UCSD-AML1 (cell line): ENCODE data around the gene PDCL3.
A peak's percentile ranks its signal among the peaks of the same experiment; 100 is the strongest.

Source experiments
- DNase-seq: peaks from one replicate; lab custom pipeline; 2025; ENCODE audit not compliant: unreplicated experiment; lab: John Stamatoyannopoulos, UW

Gene PDCL3

DNA sequence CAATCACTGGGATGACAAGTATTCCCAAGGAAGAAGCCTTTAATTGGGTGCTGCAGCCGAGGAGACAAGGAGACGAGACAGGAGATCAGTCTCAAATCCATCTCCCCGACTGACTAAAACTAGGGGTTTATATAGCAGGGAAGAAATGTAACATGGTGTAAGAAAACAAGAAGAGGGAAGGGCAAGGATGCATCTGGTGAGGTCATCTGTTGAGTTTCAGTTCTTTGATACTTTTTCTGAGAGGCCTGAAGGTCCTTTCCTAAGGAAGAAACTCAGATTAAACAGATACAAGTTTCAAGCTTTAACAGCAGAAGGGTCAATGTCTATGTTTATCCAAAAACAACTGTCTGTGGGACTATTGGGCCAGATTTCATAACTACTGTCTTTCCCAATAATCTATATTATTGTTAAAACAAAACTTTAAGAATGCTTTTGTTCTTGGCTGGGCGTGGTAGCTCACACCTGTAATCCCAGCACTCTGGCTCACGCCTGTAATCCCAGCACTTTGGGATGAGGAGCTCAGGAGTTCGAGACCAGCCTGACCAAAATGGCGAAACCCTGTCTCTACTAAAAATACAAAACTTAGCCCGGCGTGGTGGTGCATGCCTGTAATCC lies 2.5 kb upstream of the PDCL3 start:
- DNase-seq: no peak

DNA sequence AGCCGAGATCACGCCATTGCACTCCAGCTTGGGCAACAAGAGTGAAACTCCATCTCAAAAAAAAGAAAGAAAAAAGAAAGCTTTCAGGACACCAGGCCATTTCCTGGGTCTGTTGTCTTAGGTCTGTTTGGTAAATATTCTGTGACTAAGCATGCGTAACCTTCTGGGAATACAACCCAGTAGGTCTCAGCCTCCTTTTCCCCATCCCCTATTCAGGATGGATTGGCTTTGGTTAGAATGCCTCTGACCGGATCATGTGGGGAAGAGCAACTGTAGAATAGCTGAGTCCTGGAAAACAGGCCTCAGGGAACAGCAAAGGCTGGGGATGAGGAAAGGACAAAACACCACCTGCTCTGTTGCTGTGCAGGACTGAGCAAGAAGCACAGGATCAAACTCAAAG lies 1.6 kb upstream of the PDCL3 start:
- DNase-seq: no peak

DNA sequence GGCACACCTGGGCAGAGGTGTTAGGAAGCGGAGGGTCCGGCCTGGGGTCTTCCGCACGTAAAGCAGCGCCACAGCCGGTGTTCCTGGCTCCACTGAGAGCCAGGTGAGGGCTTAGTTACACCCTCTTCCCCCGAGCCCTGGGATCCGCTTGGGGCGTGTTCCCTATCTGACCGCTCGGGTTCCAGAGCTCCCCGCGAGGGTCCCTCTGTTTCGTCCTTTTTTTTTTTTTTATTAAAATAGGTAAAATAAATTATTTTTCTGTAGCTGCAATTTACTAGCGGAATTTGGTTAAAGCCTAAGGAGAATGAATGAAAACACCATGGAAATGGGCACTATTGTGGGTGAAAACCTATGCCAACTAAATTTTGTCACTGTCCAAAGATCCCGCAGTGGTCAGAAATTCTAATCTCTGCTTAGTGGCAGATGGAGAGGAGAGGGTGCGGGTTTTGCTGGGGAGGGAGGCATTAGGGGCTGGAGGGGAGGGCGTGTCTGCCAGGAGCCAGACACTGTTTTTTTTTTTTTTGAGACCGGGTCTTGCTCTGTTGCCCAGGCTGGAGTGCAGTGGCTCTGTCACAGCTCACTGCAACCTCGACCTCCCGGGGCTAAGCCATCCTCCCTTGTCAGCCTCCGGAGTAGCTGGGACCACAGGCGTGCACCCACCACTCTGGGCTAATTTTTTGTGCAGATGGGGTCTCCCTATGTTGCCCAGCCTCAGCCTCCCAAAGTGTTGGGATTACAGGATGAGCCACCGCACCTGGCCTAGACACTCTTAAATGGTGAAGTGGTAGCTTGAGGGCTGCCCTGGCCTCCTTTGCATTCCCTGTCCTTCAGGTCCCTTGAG lies 834 bp downstream of the PDCL3 start:
- DNase-seq: no peak

DNA sequence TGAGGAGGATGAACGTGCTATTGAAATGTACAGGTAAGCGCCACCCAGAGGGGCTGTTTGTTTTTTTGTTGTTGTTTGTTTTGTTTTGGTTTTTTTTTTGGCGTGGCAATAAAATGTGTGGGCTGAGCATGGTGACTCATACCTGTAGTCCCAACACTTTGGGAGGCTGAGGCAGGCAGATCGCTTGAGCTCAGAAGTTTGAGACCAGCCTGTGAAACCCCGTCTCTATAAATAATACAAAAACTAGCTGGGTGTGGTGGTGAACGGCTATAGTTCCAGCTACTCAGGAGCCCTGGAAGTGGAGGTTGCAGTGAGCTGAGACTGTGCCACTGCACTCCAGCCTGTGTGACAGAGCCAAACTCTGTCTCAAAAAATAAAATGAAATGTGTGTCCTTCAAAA lies 6.2 kb downstream of the PDCL3 start:
- no peak for DNase-seq

DNA sequence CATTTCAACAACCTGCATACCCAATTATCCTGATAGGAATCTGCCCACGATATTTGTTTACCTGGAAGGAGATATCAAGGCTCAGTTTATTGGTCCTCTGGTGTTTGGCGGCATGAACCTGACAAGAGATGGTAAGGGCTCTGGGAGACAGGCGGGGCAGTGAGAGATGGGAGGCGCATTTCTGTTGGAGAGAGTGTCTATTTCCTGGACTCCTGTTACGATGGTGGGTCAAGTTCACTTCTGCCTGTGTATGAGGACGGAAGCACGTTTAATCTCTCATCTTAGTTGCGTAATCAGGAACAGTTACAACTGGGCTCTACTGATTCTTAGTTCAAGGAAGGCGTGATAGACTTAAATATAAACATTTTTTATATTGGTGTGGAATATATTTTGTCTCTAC lies 8.9 kb downstream of the PDCL3 start:
- no peak for DNase-seq

DNA sequence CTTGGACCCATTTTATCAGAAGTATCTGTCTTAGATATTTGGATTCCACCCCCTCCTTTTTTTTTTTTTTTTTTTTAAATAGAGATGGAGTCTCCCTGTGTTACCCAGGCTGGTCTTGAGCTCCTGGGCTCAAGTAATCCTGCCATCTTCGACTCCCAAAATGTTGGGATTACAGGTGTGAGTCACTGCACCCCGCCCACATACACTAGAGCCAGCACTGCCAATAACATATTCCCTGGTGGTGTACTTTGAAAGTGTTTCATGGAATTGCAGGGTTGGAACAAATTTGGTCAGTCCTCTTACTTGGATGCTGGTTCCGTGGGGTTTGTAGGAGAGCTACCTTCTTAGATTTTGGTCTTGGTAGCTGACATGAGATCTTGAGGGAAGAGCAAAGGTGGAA lies 15.0 kb downstream of the PDCL3 start:
- no peak for DNase-seq

DNA sequence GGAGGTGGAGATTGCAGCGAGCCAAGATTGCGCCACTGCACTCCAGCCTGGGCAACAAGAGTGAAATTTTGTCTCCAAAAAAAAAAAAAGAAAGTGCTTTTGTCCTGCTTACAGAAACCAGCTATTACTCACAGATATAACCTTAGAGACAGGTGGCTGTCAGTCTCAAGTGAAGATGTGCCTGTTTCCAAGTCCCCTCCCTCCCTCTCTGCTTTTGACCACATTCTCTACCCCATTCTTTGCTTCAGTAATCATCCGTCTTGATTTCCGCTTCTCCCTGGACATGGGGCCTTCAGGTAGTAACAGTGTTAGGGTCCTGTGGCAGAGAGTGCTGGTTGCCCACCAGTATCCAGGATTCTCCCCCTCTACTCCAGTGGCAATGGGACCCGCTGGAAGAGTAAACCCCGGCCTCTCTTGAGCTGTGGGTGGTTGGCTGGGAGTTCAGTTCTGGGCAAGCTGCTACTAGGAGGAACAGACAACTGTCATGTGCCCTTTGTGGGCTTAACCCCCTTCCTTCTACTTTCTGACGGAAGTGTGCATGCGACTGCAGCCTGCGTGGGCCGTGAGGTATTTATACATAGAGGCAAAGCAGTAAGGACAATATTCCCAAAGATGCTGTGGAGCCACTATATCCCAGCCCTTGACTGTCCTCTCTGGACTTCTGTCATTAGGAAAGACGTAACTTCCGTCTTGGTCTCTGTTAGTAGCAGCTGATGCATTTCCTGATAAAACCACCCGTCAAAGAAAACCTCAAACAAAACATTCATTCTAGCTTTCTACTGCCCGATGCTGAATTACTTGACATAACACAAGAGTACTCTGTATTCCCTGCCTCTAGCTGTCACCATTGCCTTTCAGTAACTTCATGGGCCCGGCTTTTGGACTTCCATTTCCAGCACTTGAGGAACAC lies 17.8 kb downstream of the PDCL3 start:
- DNase-seq: peak; percentile 55

DNA sequence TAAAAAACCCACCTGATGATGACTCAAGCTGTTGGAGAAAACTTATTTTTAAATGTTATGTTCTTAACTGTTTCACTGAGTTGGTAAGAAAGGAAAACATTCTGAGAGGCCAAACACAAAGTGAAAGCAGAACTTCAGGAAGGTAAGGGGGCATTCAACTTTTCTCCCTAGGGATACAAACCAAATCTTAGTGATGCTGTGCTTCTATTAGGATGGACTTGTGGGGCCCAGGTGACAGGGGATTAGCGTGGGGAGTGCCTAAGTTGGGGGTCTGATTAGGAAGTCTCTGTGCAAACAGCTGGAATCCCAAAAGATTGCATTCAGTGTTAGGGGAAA lies 18.5 kb downstream of the PDCL3 start:
- DNase-seq: no peak

DNA sequence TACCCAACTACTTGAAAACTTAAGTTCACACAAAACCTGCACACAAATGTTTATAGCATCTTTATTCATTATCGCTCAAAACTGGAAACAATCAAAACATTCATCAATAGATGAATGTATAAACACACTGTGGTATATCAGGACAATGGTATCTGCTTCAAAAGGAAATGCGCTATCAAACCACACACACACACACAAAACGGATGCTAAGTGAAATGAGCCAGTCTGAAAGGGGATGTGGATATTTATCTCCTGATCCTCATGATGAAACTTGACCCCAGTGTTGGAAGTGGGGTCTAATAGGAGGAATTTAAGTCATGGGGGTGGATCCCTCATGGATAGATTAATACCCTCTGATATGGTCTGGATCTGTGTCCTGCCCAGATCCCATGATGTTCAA lies 22.0 kb downstream of the PDCL3 start:
- no peak for DNase-seq

DNA sequence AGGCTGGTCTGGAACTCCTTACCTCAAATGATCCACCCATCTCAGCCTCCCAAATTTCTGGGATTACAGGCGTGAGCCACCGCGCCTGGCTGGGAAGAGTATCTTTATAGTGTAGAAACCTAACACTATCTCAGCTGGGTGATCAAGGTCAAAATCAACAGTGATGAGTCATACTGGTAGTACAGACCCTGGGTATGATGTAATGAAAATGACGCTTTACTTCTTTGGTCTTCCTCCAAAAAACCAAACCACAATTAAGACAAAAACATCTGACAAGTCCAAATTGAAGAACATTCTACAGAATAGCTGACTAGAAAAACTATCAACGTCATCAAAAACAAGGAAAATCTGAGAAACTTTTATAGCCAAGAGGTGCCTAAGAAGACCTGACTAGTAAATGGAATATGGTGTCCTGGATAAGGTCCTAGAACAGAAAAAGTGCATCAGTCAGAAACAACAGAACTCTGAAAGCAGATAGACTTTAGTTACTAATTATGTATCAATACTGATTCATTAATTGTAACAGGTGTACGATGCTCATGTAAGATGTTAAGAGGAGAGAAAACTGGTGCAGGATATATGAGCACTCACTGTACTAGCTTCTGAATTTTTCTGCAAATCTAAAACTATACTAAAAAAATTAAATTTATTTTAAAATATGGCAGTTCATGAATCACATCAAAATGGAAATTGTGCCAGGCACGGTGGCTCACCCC lies 25.4 kb downstream of the PDCL3 start:
- no peak for DNase-seq

DNA sequence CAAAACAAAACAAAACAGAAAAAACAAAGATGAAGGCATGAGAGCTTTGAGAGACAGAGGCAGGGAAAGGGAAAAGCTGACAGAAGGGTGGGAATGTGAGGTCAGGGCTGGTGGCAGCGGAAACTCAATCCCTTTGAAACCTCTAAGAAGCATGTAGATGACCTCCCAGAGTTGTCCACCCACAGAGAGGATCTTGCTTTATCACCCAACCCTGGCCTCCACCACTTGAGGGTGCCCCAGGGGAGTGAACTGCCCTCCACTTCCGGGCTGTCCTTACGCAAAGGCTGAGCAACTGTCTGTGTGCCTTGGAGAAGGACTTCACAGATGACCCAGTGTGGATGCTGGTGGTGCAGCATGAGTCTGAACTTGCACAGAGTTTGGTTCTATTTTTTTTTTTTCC lies 26.7 kb downstream of the PDCL3 start:
- no peak for DNase-seq

DNA sequence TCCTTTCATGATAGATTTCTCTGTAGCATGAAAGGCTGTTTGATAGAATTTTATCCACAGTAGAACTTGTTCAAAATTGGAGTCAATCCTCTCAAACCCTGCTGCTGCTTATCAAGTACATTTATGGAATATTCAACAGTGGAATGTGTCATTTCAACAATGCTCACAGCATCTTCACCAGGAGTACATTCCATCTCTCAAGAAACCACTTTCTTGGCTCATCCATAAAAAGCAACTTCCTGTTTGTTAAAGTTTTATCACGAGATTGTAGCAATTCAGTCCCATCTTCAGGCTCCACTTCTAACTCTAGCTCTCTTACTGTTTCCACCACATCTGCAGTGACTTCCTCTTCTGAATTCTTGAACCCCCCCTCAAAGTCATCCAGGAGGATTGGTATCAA lies 29.4 kb downstream of the PDCL3 start:
- DNase-seq: no peak

DNA sequence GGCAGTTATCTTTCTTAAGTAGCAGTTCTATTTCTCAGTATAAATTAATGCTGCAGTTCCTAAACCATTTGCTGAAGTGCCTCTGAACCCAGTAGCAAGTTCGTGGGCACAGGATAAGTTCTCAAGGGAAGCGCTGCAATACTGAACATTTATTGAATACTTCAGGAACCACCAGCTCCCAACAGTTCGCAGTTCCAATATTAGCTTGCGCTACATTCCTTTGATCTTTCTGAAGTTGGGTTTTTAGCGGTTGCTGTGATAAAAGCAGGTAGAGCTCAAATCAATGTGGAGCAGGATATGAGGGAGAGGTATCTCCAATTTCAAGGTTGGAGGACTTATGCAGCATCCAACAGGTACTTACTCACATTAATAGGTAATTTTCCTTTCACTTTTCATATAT lies 33.7 kb downstream of the PDCL3 start:
- no peak for DNase-seq

DNA sequence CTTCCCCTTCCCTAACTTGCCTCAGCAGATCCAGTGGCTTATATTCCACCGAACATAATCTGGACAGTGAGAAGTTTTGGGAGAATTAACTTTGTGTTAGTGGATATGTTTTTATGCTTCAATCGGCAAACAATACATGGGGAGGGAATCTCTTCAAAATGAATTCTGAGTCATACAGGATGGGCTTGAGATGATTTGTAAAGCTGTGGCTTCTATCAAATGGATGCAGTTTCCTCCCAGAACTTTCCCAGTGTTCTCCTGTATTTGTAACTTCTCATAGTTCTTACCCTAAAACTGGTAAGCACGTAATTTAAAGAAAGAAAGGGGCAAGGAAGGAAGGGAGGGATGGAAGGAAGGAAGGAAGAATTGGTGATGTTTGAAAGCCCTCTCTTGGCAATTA lies 36.8 kb downstream of the PDCL3 start:
- no peak for DNase-seq

DNA sequence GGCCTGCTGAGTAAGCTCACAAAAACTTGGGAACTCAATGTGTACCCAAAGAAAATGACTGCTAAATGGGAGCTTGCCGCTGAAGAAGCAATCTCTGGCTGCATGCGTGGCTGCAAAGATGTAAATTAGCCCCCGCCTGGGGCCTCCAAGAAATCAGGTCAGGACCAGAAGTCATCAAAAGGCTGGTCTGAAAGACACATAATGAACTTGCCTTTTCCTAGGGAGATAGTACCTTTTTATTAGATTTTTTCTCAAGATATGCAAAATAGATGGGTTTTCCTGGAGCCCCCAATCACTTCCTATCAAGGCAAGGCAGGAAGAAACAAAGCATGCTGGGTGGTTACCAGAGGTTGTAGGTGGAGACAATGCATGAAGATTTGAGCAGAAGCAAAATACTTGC lies 38.9 kb downstream of the PDCL3 start:
- no peak for DNase-seq

DNA sequence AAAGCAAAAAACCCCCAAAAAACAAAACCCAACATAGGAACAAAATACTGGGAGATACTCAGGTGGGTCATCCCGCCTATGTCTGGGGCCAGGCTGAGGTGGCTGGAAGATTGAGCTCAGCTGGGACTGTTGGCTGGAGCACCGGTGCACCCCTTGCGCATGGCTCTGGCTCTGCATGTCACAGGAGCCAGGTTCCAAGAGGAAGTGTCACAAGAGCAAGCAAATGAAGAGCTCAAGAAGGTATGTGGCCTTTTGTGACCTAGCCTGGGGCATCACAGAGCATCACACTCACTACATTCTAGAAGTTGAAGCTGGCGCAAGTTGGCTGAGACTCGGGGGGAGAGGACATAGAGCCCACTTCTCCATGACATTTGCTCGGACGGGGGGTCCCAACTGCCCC lies 40.6 kb downstream of the PDCL3 start:
- no peak for DNase-seq

DNA sequence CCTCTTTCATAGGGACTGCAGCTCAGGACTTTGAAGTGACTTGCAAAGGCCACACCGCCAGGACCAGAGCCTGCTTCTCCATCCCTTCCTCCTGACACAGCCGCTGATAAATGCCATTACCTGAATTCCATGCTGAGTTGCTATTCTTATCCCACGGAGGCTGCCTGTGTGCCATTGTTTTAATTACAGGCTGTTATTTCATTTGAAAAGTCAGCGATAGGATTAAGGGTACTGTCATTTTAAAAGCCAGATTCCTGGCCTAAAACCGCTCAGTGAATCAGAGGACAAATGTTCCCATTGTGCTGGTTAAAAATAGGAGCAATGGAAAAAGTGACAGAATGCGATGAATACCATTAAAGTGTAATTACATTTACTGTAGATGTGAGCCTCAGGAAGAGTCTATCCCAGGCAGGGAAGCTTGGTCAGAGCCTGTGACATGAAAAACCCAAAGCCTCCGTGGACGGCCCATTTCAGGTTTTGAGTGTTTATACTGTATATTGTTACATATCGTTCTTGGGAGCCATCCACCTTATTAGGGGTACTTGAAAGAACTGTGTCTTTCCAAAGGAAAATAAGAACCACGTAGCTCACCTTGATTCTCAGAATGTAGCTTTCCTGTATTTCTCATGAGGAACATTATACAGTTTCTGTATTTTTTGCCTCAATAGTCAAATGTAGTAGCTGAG lies 41.3 kb downstream of the PDCL3 start:
- no peak for DNase-seq

DNA sequence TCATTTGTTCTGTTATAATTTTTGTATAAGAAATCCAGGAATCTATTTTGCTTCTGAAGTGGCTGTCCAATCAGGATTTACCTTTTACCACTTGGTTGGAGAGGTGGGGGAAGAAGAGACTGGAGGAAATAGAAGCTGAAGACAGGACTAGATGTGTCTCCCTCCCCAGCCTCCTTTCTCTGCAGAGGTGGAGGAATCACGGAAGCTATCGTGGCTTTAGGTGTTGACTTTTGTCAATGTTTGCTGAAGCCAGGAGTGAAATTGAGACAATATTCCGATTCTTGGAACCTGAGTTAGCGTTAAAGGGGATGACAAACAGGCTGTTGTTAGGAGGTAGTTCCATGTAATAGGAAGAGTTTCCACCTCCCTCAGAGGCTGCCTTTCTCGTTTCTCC lies 43.5 kb downstream of the PDCL3 start:
- DNase-seq: no peak

DNA sequence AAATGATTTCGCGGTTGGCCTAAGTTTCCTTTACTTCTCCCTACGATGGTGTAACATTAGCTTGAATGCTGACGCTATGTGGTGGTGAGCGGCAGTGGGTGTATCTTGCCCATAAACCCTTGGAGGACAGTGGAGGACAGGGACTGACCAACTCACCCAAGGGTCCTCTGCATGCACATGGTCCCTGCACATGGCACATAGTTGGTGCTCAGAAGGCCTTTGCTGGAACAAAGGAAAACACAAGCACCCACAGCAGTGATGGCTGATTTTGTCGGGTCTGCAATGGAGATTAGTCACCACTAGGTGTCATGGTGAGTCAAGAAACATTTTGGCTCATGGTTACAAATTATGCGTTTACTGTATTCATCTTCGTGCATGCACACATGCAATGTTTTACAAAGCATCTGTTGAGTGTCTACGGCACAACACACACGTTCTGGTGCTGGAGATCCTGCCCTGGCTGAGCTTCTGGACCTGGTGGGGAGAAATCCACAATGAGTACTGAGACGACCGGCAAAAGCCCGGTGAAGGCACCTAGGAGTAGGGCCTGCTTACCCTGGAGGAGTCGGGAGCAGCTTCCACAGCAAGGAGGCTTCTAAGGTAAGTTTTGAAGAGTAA lies 44.0 kb downstream of the PDCL3 start:
- no peak for DNase-seq

DNA sequence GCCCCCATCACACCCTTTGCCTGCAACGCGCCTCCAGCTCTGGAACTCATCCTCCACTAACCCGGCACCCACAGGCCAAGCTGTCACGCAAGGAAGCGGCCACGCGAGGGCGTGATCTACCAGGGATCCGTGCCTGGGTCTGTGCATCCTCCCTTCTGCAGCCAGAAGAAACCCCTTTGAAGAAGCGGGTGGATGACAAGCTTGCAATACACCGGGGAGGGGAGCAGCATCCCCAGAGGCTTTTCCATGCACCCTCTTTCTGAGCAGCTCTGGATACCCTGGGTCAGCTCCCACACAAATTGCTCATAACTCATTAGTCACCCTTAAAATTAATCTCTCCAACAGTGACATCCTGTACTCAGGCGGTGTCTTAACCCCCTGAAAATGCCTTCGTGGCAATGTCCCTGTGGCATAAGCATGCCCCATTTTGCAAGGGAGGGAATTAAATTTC lies 47.6 kb downstream of the PDCL3 start:
- DNase-seq: peak; percentile 68
